Measurements from ENCODE around the gene PLVAP.
"Not testable (repeated sequence)": the region's sequence is repeated elsewhere in the genome, so short reads cannot be mapped to it uniquely, and the experiment has no call there.

Gene PLVAP

GRCh38 chr19:17398902-17399527 is 21.9 kb upstream of the PLVAP start:
- DNase-seq, result no peak

DNA sequence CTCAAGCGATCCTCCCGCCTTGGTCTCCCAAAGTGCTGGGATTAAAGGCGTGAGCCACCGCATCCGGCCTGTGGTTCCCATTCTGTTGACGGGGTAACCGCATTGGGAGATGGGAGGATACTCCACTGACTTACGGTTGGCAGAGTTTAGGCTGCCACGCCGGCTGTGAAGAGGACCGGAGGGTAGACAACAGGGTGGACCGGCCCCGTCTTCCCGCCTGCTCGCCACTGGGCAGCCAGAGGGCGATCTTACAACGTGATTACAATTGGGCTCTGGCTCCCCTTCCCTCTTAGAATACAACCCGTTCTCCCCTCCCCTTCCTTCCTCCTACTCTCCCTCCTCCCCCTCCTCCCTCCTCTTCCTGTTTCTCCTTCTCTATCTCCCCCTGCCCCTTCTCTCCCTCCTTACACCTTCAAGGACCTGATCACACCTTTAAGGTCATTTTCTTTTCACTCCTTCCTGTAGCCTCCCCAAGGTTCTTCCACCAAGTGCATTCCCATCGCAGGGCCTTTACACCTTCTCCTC is 17.8 kb upstream of the PLVAP start:
- DNase-seq, result peak; percentile 60

- no peak for DNase-seq
Measured at GRCh38 chr19:17393914-17394313, 16.8 kb upstream of the PLVAP start, which contains the start of gene CCDC194. Gene CCDC194, minus strand, starts transcription at chr19:17394196. Its CDS starts 38 bp downstream, at chr19:17394158.

- no peak for DNase-seq
Measured at GRCh38 chr19:17393002-17393401, 15.9 kb upstream of the PLVAP start.

- DNase-seq, result no peak
Measured at GRCh38 chr19:17391371-17392151, 14.4 kb upstream of the PLVAP start.

DNA sequence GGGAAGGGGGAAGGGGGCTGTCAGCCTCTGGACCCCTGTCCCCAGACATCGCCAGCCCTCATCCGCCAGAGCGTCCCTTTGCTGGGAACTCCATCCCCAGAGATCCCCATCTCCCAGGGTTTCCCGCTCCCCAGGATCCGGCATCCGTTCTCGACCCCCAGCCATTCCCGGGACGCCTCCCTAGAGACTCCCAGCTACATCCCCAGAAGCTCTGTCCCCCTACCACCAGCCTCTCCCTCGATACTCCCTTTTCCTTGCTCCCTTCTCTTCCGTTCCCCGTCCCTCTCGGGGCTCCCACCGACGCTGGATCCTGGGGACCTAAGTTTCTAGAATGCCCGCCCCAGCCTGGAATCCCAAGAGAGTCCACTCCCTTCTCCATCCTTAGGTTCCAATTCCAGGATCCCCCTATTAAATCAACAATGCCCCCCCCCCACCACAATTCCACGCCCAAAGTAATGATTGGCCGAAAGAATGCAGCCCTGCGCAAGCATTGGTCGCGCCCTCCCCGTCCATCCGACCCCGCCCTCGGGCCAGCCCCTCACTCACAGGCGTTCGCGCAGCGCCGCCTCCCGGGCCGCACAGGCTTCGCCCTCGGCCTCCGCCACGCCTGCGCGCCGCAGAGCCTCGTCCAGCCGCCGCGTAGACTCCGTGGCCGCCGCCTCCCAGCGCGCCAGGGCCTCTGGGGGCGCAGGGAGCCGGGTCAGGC is 13.7 kb upstream of the PLVAP start:
- peak; percentile 89 for DNase-seq

DNA sequence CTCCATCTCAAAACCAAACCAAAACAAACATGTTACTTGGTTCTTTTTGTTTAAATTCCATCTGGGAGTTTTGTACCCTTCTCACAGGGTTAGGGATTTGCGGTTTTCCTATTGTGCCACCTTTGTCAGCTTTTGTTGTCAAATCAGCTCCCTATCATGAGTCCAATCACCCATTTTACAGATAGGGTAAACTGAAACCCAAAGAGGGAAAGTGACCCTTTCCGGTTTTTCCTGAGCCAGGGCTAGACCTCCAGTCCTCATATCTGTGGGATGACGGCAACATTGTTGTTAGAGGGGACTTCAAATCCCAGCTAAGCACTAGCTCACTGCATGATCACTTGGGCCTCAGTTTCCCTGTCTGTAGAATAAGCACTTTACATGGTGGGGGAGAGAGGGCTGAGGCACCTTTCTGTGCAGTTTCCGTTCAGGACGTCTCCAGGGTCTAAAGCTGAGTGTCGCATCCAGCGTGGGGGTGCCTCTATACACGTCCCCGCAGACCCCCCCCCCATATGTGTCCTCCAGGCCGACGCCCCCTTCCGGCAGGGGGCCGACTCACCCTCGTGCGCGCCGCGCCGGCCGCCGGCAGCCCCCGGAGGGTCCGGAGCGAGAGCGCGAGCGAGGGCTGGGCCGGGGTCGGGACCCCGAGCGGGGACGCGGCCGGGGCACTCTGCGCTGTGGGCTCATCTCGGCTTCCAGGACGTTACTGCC is 13.0 kb upstream of the PLVAP start:
- no peak for DNase-seq

GRCh38 chr19:17389288-17389687 is 12.1 kb upstream of the PLVAP start:
- DNase-seq, result no peak

- DNase-seq, result peak; percentile 58
Measured at GRCh38 chr19:17385878-17386611, 8.9 kb upstream of the PLVAP start.

GRCh38 chr19:17380426-17381138 is 3.4 kb upstream of the PLVAP start:
- DNase-seq, result no peak

- no peak for DNase-seq
Measured at GRCh38 chr19:17379221-17379631, 2.1 kb upstream of the PLVAP start.

GRCh38 chr19:17378271-17378670 is 1.1 kb upstream of the PLVAP start:
- no peak for DNase-seq

DNA sequence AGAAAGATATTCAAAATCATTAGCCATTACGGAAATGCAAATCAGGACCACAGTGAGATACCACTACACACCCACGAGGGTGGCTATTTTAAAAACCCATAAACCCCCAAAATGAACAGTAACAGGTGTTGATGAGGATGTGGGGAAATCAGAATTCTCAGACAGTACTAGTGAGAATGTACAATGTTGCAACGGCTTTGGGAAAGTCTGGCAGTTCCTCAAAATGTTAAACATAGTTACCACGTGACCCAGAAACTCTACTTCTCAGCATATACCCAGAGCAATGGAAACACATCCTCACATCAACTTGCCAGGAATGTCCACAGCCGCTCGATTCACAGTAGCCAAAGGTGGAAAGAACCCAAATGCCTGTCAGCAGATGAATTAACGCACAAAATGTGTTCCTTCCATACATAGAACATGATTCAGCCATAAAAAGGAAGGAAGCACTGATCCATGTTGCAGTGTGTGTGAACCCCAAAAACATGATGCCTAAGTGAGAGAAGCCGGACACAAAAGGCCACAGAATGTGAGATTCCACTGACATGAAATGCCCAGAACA is 7.0 kb downstream of the PLVAP start:
- no peak for DNase-seq

DNA sequence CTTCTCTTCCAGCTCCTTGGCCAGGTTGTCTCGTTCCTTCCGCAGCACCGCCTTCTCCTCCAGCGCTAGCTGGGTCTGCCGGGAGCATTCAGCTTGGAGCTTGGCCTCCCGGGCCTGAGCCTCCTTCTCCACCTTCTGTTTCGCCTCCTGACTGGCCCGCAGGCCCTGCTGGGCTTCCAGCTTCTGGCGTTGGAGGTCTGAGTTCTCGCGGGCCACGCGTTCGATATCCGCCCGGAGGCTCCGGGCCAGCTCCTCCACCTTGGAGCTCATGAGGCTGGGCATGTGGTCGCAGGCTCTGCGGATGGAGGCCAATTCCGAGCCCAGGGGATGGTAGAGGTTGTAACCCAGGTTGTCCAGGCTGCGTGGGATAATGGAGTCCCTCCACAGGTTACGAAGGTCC is 11.8 kb downstream of the PLVAP start:
- DNase-seq, result no peak

GRCh38 chr19:17363852-17364605 is 13.1 kb downstream of the PLVAP start:
- DNase-seq, result not testable (repeated sequence)

- no peak for DNase-seq
Measured at GRCh38 chr19:17359905-17360800, 17.0 kb downstream of the PLVAP start.

DNA sequence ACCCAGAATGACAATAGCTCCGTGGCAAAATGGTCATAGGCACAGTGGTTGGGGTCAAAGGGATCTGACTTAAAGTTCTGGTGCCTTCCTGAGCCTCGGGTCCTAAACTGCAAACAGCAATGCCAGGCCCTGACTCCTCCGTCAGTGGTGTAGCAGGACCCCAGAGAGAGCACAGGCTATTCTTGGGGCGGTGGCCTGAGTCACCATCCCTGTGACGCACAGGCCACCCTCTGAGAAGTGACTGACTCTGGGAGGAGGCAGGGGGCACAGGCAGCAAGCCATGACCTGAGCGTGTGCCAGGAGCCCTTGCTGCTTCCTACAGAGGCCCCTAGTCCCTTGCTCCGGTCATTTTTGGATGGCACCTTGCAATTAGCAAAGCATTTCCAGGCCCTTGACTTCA is 18.7 kb downstream of the PLVAP start:
- no peak for DNase-seq

GRCh38 chr19:17357724-17358123 is 19.4 kb downstream of the PLVAP start:
- no peak for DNase-seq

DNA sequence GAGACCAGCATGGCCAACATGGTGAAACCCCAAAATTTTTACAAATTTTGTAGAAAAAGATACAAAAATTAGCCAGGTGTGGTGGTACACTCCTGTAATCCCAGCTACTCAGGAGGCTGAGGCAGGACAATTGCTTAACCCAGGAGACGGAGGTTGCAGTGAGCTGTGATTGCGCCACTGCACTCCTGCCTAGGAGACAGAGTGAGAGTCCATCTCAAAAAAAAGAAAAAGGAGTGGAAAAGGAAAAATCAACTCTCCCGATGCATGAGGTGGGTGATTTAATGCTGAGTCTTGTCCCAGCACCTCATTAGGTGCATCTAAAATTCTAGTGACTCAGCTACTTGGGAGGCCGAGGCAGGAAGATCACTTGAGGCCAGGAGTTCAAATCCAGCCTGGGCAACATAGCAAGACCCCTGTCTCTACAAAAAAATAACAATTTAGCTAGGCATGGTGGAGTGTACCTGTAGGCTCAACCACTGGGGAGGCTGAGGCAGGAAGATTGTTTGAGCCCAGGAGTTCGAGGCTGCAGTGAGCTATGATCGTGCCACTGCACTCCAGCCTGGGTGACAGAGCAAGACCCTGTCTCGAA is 20.0 kb downstream of the PLVAP start:
- no peak for DNase-seq

Measured in activated CD4-positive, alpha-beta T cell treated with anti-CD3 and anti-CD28 coated beads, Interleukin-2, amount 50 U/mL, for 1 hour (primary cell).